Measurements from ENCODE around the gene C9orf72. TPM values are rescaled to one million over a fixed set of nuclear protein-coding genes. Genes with fewer than 3 reads are reported as not detected.

The C9orf72 gene
- total and polyA plus RNA-seq, 9 of the 15 experiments (the other 6 are each of a cell fraction or from before 2014, with no cell fraction given) = 2.3 to 7.3 (median 4.1) TPM

GRCh38 chr9:27573634-27574590 is 631 bp upstream of the C9orf72 start (continued):
- TF ChIP-seq, protein P1, sequence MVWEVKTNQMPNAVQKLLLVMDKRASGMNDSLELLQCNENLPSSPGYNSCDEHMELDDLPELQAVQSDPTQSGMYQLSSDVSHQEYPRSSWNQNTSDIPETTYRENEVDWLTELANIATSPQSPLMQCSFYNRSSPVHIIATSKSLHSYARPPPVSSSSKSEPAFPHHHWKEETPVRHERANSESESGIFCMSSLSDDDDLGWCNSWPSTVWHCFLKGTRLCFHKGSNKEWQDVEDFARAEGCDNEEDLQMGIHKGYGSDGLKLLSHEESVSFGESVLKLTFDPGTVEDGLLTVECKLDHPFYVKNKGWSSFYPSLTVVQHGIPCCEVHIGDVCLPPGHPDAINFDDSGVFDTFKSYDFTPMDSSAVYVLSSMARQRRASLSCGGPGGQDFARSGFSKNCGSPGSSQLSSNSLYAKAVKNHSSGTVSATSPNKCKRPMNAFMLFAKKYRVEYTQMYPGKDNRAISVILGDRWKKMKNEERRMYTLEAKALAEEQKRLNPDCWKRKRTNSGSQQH (CRISPR knock-in tag; IDR thresholded peaks at IDR 0.05) = no peak
- TF ChIP-seq FOXP1 (CRISPR knock-in tag; IDR thresholded peaks at IDR 0.05) = no peak
- TF ChIP-seq THAP12 (CRISPR knock-in tag; IDR thresholded peaks at IDR 0.05) = no peak
- TF ChIP-seq ZNF239 (CRISPR knock-in tag; IDR thresholded peaks at IDR 0.05) = no peak
- TF ChIP-seq ELK1 (CRISPR knock-in tag; IDR thresholded peaks at IDR 0.05) = no peak
- TF ChIP-seq DMBX1 (CRISPR knock-in tag; IDR thresholded peaks at IDR 0.05; ENCODE audit: borderline replicate concordance) = no peak
- no peak for TF ChIP-seq ETV5 (CRISPR knock-in tag; IDR thresholded peaks at IDR 0.05; ENCODE audit: low read depth)
- TF ChIP-seq SMAD4 (CRISPR knock-in tag; conservative IDR thresholded peaks at IDR 0.05) = no peak
- TF ChIP-seq, protein P2, sequence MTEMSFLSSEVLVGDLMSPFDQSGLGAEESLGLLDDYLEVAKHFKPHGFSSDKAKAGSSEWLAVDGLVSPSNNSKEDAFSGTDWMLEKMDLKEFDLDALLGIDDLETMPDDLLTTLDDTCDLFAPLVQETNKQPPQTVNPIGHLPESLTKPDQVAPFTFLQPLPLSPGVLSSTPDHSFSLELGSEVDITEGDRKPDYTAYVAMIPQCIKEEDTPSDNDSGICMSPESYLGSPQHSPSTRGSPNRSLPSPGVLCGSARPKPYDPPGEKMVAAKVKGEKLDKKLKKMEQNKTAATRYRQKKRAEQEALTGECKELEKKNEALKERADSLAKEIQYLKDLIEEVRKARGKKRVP (CRISPR knock-in tag; IDR thresholded peaks at IDR 0.05) = no peak
- TF ChIP-seq ZC3H8 (IDR thresholded peaks at IDR 0.05) = no peak
- no peak for TF ChIP-seq MLX (CRISPR knock-in tag; conservative IDR thresholded peaks at IDR 0.05)
- TF ChIP-seq, protein P3, sequence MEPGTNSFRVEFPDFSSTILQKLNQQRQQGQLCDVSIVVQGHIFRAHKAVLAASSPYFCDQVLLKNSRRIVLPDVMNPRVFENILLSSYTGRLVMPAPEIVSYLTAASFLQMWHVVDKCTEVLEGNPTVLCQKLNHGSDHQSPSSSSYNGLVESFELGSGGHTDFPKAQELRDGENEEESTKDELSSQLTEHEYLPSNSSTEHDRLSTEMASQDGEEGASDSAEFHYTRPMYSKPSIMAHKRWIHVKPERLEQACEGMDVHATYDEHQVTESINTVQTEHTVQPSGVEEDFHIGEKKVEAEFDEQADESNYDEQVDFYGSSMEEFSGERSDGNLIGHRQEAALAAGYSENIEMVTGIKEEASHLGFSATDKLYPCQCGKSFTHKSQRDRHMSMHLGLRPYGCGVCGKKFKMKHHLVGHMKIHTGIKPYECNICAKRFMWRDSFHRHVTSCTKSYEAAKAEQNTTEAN (CRISPR knock-in tag; IDR thresholded peaks at IDR 0.05) = no peak
- TF ChIP-seq HNRNPLL (IDR thresholded peaks at IDR 0.05; ENCODE audit: low read depth, low read length, poor library complexity, severe bottlenecking) = peak; percentile 83
- TF ChIP-seq SRSF7 (optimal IDR thresholded peaks at IDR 0.05; ENCODE audit: low read depth, low read length) = no peak

Data from K562 (cell line).